Liver (tissue), 3 donors: ENCODE results near the gene IL25.

Experiments
- NR2F2 ChIP-seq: IDR thresholded peaks from 2 replicates; pipeline ENCODE4 v1.6.1; 2016; ENCODE audit warnings: antibody characterized with exemption
- RAD21 ChIP-seq, 2 donors: IDR thresholded peaks; 2 replicates each; pipeline ENCODE4 v1.6.1; 2016; ENCODE audit warnings: antibody characterized with exemption in 2 of 2, mild to moderate bottlenecking in 2 of 2
- RXRA ChIP-seq, 2 donors: IDR thresholded peaks; 2 replicates each; pipeline ENCODE4 v1.6.1; 2017 to 2018; ENCODE audit warnings: antibody characterized with exemption in 2 of 2, mild to moderate bottlenecking in 1 of 2
- SP1 ChIP-seq: IDR thresholded peaks from 2 replicates; pipeline ENCODE4 v1.6.1; 2018; ENCODE audit warnings: antibody characterized with exemption, mild to moderate bottlenecking
- TAF1 ChIP-seq: conservative IDR thresholded peaks from 2 replicates; pipeline ENCODE4 v1.6.1; 2016; ENCODE audit warnings: antibody characterized with exemption, mild to moderate bottlenecking
- YY1 ChIP-seq: IDR thresholded peaks from 2 replicates; pipeline ENCODE4 v1.6.1; 2016; ENCODE audit warnings: antibody characterized with exemption, mild to moderate bottlenecking
- TF ChIP-seq, protein P1 (sequence below): fragments of 150-350 bp; IDR thresholded peaks from 2 replicates; pipeline ENCODE4 v1.5.1; 2017; ENCODE audit warnings: improper control_type of control experiment, low read depth, low read length; ENCODE audit not compliant: missing input control
- TF ChIP-seq, protein P2 (sequence below): IDR thresholded peaks from 2 replicates; pipeline ENCODE4 v1.6.1; 2016; ENCODE audit warnings: antibody characterized with exemption, mild to moderate bottlenecking
- TF ChIP-seq, protein P3 (sequence below): IDR thresholded peaks from 2 replicates; pipeline ENCODE4 v1.6.1; 2016; ENCODE audit warnings: antibody characterized with exemption
- donor health status: healthy.
- donor health status: healthy.

DNA sequence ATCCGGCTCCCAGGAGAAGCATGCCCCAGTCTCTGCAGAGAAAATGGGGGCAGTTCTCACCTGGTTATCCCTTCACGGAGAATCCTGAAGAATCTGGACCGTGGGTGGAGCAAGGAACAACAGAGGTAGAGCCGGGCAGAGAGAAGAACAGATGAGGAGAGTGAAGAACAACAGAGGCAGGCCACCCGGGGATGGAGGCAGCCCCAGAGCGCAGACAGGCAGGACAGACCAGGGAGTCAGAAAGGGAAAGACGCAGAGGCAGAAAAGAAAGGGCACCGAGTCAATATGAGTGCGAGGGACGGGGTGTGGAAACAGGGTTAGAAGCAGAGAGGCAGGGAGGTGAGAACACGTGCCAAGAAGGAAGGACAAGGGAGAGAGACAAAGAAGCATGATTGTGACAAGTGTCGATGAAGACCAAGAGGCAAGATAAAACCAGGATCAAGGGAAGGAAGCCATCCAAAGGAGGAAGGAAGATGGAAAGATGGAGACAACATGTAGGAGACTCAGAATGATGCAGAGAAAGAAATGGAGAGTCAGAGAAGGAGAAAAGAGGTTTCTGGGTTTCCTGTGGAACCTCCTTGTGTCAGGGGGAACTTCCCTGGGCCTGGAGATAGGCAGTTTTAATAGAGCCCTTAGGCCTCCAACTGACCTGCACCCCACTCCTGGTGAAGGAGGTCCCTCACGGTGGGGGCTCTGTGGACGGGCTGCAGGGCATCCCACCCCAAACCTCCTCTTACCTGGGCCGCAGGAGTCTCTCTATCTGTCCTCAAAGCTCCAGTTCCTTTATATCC is 35.1 kb downstream of the IL25 start, which contains the start of gene MYH6:
- TF ChIP-seq, protein P1, sequence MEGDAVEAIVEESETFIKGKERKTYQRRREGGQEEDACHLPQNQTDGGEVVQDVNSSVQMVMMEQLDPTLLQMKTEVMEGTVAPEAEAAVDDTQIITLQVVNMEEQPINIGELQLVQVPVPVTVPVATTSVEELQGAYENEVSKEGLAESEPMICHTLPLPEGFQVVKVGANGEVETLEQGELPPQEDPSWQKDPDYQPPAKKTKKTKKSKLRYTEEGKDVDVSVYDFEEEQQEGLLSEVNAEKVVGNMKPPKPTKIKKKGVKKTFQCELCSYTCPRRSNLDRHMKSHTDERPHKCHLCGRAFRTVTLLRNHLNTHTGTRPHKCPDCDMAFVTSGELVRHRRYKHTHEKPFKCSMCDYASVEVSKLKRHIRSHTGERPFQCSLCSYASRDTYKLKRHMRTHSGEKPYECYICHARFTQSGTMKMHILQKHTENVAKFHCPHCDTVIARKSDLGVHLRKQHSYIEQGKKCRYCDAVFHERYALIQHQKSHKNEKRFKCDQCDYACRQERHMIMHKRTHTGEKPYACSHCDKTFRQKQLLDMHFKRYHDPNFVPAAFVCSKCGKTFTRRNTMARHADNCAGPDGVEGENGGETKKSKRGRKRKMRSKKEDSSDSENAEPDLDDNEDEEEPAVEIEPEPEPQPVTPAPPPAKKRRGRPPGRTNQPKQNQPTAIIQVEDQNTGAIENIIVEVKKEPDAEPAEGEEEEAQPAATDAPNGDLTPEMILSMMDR: no peak
- TF ChIP-seq RXRA (IDR thresholded peaks at IDR 0.05) (no peak), TAF1 (no peak), SP1 (no peak), YY1 (no peak), RAD21 (IDR thresholded peaks at IDR 0.05) (no peak), NR2F2 (no peak)
- TF ChIP-seq, protein P2, sequence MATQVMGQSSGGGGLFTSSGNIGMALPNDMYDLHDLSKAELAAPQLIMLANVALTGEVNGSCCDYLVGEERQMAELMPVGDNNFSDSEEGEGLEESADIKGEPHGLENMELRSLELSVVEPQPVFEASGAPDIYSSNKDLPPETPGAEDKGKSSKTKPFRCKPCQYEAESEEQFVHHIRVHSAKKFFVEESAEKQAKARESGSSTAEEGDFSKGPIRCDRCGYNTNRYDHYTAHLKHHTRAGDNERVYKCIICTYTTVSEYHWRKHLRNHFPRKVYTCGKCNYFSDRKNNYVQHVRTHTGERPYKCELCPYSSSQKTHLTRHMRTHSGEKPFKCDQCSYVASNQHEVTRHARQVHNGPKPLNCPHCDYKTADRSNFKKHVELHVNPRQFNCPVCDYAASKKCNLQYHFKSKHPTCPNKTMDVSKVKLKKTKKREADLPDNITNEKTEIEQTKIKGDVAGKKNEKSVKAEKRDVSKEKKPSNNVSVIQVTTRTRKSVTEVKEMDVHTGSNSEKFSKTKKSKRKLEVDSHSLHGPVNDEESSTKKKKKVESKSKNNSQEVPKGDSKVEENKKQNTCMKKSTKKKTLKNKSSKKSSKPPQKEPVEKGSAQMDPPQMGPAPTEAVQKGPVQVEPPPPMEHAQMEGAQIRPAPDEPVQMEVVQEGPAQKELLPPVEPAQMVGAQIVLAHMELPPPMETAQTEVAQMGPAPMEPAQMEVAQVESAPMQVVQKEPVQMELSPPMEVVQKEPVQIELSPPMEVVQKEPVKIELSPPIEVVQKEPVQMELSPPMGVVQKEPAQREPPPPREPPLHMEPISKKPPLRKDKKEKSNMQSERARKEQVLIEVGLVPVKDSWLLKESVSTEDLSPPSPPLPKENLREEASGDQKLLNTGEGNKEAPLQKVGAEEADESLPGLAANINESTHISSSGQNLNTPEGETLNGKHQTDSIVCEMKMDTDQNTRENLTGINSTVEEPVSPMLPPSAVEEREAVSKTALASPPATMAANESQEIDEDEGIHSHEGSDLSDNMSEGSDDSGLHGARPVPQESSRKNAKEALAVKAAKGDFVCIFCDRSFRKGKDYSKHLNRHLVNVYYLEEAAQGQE: no peak
- TF ChIP-seq, protein P3, sequence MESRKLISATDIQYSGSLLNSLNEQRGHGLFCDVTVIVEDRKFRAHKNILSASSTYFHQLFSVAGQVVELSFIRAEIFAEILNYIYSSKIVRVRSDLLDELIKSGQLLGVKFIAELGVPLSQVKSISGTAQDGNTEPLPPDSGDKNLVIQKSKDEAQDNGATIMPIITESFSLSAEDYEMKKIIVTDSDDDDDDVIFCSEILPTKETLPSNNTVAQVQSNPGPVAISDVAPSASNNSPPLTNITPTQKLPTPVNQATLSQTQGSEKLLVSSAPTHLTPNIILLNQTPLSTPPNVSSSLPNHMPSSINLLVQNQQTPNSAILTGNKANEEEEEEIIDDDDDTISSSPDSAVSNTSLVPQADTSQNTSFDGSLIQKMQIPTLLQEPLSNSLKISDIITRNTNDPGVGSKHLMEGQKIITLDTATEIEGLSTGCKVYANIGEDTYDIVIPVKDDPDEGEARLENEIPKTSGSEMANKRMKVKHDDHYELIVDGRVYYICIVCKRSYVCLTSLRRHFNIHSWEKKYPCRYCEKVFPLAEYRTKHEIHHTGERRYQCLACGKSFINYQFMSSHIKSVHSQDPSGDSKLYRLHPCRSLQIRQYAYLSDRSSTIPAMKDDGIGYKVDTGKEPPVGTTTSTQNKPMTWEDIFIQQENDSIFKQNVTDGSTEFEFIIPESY: no peak
